RKO (cell line): ENCODE data around the gene NCKAP5.
"Not testable (repeated sequence)": the region's sequence is repeated elsewhere in the genome, so short reads cannot be mapped to it uniquely, and the experiment has no call there.

ENCODE experiments used
- DNase-seq: peaks from one replicate; pipeline ENCODE4 v3.0.0-alpha.2; 2016; ENCODE audit warnings: low spot score

Gene NCKAP5

GRCh38 chr2:133522204-133522603 lies 46.1 kb downstream of the NCKAP5 start:
- DNase-seq = no peak

- DNase-seq = no peak
Measured at GRCh38 chr2:133521146-133521745, 47.0 kb downstream of the NCKAP5 start.

GRCh38 chr2:133519677-133520076 lies 48.6 kb downstream of the NCKAP5 start:
- not testable (repeated sequence) for DNase-seq

- no peak for DNase-seq
Measured at GRCh38 chr2:133518700-133519344, 49.4 kb downstream of the NCKAP5 start.

- no peak for DNase-seq
Measured at GRCh38 chr2:133517876-133518275, 50.4 kb downstream of the NCKAP5 start.

- DNase-seq = no peak
Measured at GRCh38 chr2:133516405-133517026, 51.7 kb downstream of the NCKAP5 start.

- no peak for DNase-seq
Measured at GRCh38 chr2:133515271-133515670, 53.0 kb downstream of the NCKAP5 start.

GRCh38 chr2:133513893-133514292 lies 54.4 kb downstream of the NCKAP5 start:
- no peak for DNase-seq

GRCh38 chr2:133512121-133512520 lies 56.1 kb downstream of the NCKAP5 start:
- no peak for DNase-seq

GRCh38 chr2:133511679-133512078 lies 56.6 kb downstream of the NCKAP5 start:
- no peak for DNase-seq

- no peak for DNase-seq
Measured at GRCh38 chr2:133509777-133510176, 58.5 kb downstream of the NCKAP5 start.

GRCh38 chr2:133508546-133509165 lies 59.6 kb downstream of the NCKAP5 start:
- no peak for DNase-seq

GRCh38 chr2:133506996-133507395 lies 61.3 kb downstream of the NCKAP5 start:
- no peak for DNase-seq

- DNase-seq = no peak
Measured at GRCh38 chr2:133504566-133505505, 63.4 kb downstream of the NCKAP5 start.

- DNase-seq = no peak
Measured at GRCh38 chr2:133503927-133504326, 64.3 kb downstream of the NCKAP5 start.

GRCh38 chr2:133503323-133503722 lies 64.9 kb downstream of the NCKAP5 start:
- no peak for DNase-seq

GRCh38 chr2:133502678-133503077 lies 65.6 kb downstream of the NCKAP5 start:
- DNase-seq = no peak

GRCh38 chr2:133500917-133501316 lies 67.3 kb downstream of the NCKAP5 start:
- DNase-seq = no peak

- no peak for DNase-seq
Measured at GRCh38 chr2:133498662-133499585, 69.3 kb downstream of the NCKAP5 start.

- DNase-seq = no peak
Measured at GRCh38 chr2:133497951-133498565, 70.2 kb downstream of the NCKAP5 start.
